GM12878 (cell line): ENCODE results near the gene PDE11A. TPM values are rescaled to one million over a fixed set of nuclear protein-coding genes. Genes with fewer than 3 reads are reported as not detected.

ENCODE experiments used
- ATAC-seq: fragments of 200-7000 bp; cut with Tn5 transposase; 3 replicates; pipeline ENCODE4 v1.9.1; 2020; ENCODE audit warnings: mild to moderate bottlenecking, moderate library complexity
- BruUV-seq: library from RNA; stranded (reverse); fragments of 400-500 nt; replicated peaks from 2 replicates; lab custom pipeline; 2021; lab: Mats Ljungman, UMichigan
- CTCF ChIA-PET: fragments of 300-600 bp; sonication (Branson Sonifier 250); formaldehyde crosslinking; extraction: SDS; loops from one replicate; lab custom pipeline; 2021; ENCODE audit warnings: inconsistent platforms; lab: Yijun Ruan, JAX
- POLR2A ChIA-PET: fragments of 350-600 bp; formaldehyde crosslinking; extraction: SDS; loops from one replicate; lab custom pipeline; 2021; ENCODE audit warnings: inconsistent platforms; lab: Charles Lee
- RAD21 ChIA-PET: fragments of 300-600 bp; sonication (Branson Sonifier 250); formaldehyde crosslinking; loops from one replicate; lab custom pipeline; 2023; ENCODE audit warnings: antibody characterized with exemption; ENCODE audit not compliant: unreplicated experiment; lab: Charles Lee
- SMC1A ChIA-PET: fragments of 300-600 bp; sonication (Branson Sonifier 250); formaldehyde crosslinking; loops from one replicate; lab custom pipeline; 2023; ENCODE audit not compliant: unreplicated experiment, uncharacterized antibody; lab: Charles Lee
- DNase-seq: peaks from one replicate; pipeline ENCODE4 v3.0.0-alpha.2; 2011; ENCODE audit warnings: low read depth, low spot score
- FAIRE-seq: peaks from 3 replicates; lab custom pipeline; 2011; peaks lifted over from hg19 to GRCh38; lab: Jason Lieb, UNC
- H2AFZ ChIP-seq: 2 replicates; pipeline ENCODE4 v1.6.0; 2011; ENCODE audit warnings: low read depth, low read length, control low read depth; ENCODE audit not compliant: control insufficient read depth
- H3K27ac ChIP-seq: 2 replicates; pipeline ENCODE4 v1.5.1; 2011; ENCODE audit warnings: control low read depth; ENCODE audit not compliant: control insufficient read depth, insufficient read depth
- H3K27me3 ChIP-seq, 2 experiments: replicated peaks in 1 of 2; 2 replicates each; pipeline versions ENCODE4 v1.6.0 to v1.6.1; 2011; ENCODE audit warnings: low read length in 1 of 2; ENCODE audit not compliant: control insufficient read depth in 2 of 2, insufficient read depth in 2 of 2
- H3K36me3 ChIP-seq, 2 experiments: 2 replicates each; pipeline ENCODE4 v1.5.1; 2011; ENCODE audit warnings: low read length in 1 of 2; ENCODE audit not compliant: control insufficient read depth in 2 of 2, insufficient read depth in 2 of 2
- H3K4me1 ChIP-seq: 2 replicates; pipeline ENCODE4 v1.6.1; 2011; ENCODE audit warnings: mild to moderate bottlenecking, low read length, moderate library complexity, mixed read lengths; ENCODE audit not compliant: control insufficient read depth, insufficient read depth
- H3K4me2 ChIP-seq: 2 replicates; pipeline ENCODE4 v1.6.0; 2011; ENCODE audit warnings: control low read depth; ENCODE audit not compliant: control insufficient read depth, insufficient read depth
- H3K4me3 ChIP-seq: fragments of 200-600 bp; sonication (generic); 2 replicates; pipeline ENCODE4 v1.5.1; 2016
- H3K79me2 ChIP-seq: 2 replicates; pipeline ENCODE4 v1.6.0; 2011; ENCODE audit warnings: low read length; ENCODE audit not compliant: control insufficient read depth, insufficient read depth
- H3K9ac ChIP-seq: 2 replicates; pipeline ENCODE4 v1.8.0; 2011; ENCODE audit warnings: low read length, control low read depth, mixed read lengths; ENCODE audit not compliant: control insufficient read depth, insufficient read depth
- H3K9me3 ChIP-seq: replicated peaks from 3 replicates; pipeline ENCODE4 v1.5.1; 2011; ENCODE audit warnings: mild to moderate bottlenecking, low read length; ENCODE audit not compliant: control insufficient read depth, insufficient read depth
- H4K20me1 ChIP-seq: 2 replicates; pipeline ENCODE4 v1.6.0; 2011; ENCODE audit not compliant: control insufficient read depth, insufficient read depth
- BACH1 ChIP-seq: fragments of 450-650 bp; IDR thresholded peaks from 2 replicates; pipeline ENCODE4 v1.6.1; 2017; ENCODE audit warnings: mild to moderate bottlenecking, borderline replicate concordance
- FOS ChIP-seq: IDR thresholded peaks from 3 replicates; pipeline ENCODE4 v1.6.1; 2011; ENCODE audit warnings: borderline replicate concordance; ENCODE audit not compliant: insufficient read length; ENCODE audit errors: extremely low read depth
- HSF1 ChIP-seq: fragments of 150-350 bp; IDR thresholded peaks from 2 replicates; pipeline ENCODE4 v1.6.1; 2014; ENCODE audit warnings: mild to moderate bottlenecking, low read depth, low read length
- NKRF ChIP-seq: fragments of 450-650 bp; conservative IDR thresholded peaks from 2 replicates; pipeline ENCODE4 v1.6.1; 2017; ENCODE audit warnings: mild to moderate bottlenecking, moderate library complexity
- POLR2A ChIP-seq: IDR thresholded peaks from 2 replicates; pipeline ENCODE4 v1.6.1; 2011; ENCODE audit warnings: low read depth, mild to moderate bottlenecking, low read length
- RCOR1 ChIP-seq: conservative IDR thresholded peaks from 2 replicates; pipeline ENCODE4 v1.6.1; 2012; ENCODE audit warnings: low read depth, low read length, improper control_type of control experiment
- SMAD1 ChIP-seq: fragments of 450-650 bp; IDR thresholded peaks from 2 replicates; pipeline ENCODE4 v1.6.1; 2018; ENCODE audit warnings: mild to moderate bottlenecking, low read depth; ENCODE audit not compliant: partially characterized antibody
- SMARCA5 ChIP-seq: fragments of 450-650 bp; IDR thresholded peaks from 2 replicates; pipeline ENCODE4 v1.6.1; 2017; ENCODE audit warnings: mild to moderate bottlenecking
- SPI1 ChIP-seq: IDR thresholded peaks from 2 replicates; pipeline ENCODE4 v1.6.1; 2011; ENCODE audit warnings: low read depth, mild to moderate bottlenecking, low read length, moderate library complexity, borderline replicate concordance; ENCODE audit not compliant: insufficient read depth
- TAF1 ChIP-seq: IDR thresholded peaks from 2 replicates; pipeline ENCODE4 v1.6.1; 2011; ENCODE audit warnings: mild to moderate bottlenecking, low read depth, low read length, borderline replicate concordance
- USF1 ChIP-seq: IDR thresholded peaks from 2 replicates; pipeline ENCODE4 v1.6.1; 2011; ENCODE audit warnings: borderline replicate concordance, low read depth, mild to moderate bottlenecking, moderate library complexity, mixed read lengths, low read length; ENCODE audit not compliant: insufficient read depth; ENCODE audit errors: extremely low read length
- ZBTB4 ChIP-seq: fragments of 450-650 bp; formaldehyde crosslinking; IDR thresholded peaks from 2 replicates; pipeline ENCODE4 v1.4.0; 2022; ENCODE audit warnings: mild to moderate bottlenecking, moderate library complexity
- WGBS: methylation state at CpG from one replicate; pipeline ENCODE4 v1.1.6; 2016; ENCODE audit warnings: low lambda C conversion rate; ENCODE audit not compliant: insufficient replicate concordance, insufficient coverage; ENCODE audit errors: missing lambda C conversion rate; 5-methylcytosine and 5-hydroxymethylcytosine counted together
- in situ Hi-C: fragments of 300-500 bp; cut with MboI; formaldehyde crosslinking; loops from 9 replicates; pipeline ENCODE4 v1.14.3; 2018; ENCODE audit warnings: mixed read lengths
- intact Hi-C: fragments of 100-400 bp; cut with micrococcal nuclease; formaldehyde crosslinking; loops from one replicate; pipeline ENCODE4 v1.14.2; 2022; ENCODE audit not compliant: unreplicated experiment
- polyA plus RNA-seq, 11 experiments: library from polyadenylated mRNA; depleted of rRNA in 4 of 11; unstranded in 6 of 11; stranded (reverse) in 5 of 11; fragments of >200 nt; fragmentation: Nextera tagmentation in 4 of 11; fragmentation: Illumina TruSeq in 1 of 11; extraction: Ambion mirVana in 4 of 11; extraction: Trizol in 1 of 11; gene quantifications; 1 replicate in 1 of 11; 2 replicates in 10 of 11; pipeline versions ENCODE4 v1.2.1 to v1.2.3, GENCODE V29; 2011 to 2016; ENCODE audit warnings: inconsistent platforms in 2 of 11, missing spikeins in 2 of 11, low read depth in 1 of 11
- total RNA-seq, 4 experiments: library from RNA; depleted of rRNA in 3 of 4; stranded (reverse); fragments of >200 nt in 3 of 4; fragmentation: Illumina TruSeq in 1 of 4; extraction: Trizol in 1 of 4; gene quantifications; 2 replicates each; pipeline versions ENCODE4 v1.2.1 to v1.2.3, GENCODE V29; 2013 to 2021

PDE11A gene
- total and polyA plus RNA-seq, 10 of the 15 experiments (the other 5 are each of a cell fraction or from before 2014, with no cell fraction given): 0.01 to 0.17 (median 0.06) TPM; not detected in 5

- H3K4me1 ChIP-seq: no peaks in the 10 kb centered on the region
- FAIRE-seq: no peak
- intact Hi-C loops: loop anchor here (5.0 kb wide), 3 partner anchors 125 to 560 kb away; no protein-coding TSS in a partner anchor
These were observed 350.6 kb downstream of the PDE11A start for GRCh38 chr2:177721818-177722567.

More at GRCh38 chr2:177721818-177722567, 350.6 kb downstream of the PDE11A start:
- Histone ChIP-seq H3K4me2 (no peak overlapping the region), H3K9ac (no peak overlapping the region), H2AFZ (no peak overlapping the region), H4K20me1 (no peaks in the 10 kb centered on the region), H3K36me3 (no peaks in the 10 kb centered on the region), H3K9me3 (no peaks in the 10 kb centered on the region), H3K27me3 (no peaks in the 10 kb centered on the region; a peak in 1 of 4 replicates), H3K27ac (no peak overlapping the region), H3K4me3 (no peak overlapping the region), H3K79me2 (no peaks in the 10 kb centered on the region)
- TF ChIP-seq SPI1 (no peak), FOS (no peak), SMAD1 (no peak), SMARCA5 (no peak), HSF1 (no peak), USF1 (no peak), RCOR1 (no peak), TAF1 (no peak), NKRF (no peak), BACH1 (no peak), ZBTB4 (CRISPR knock-in tag) (no peak), POLR2A (no peak)
- 68% methylated on average over 11 of the region's 11 CpGs for WGBS
- ChIA-PET RAD21 (interaction anchor here (1.0 to 3.4 kb wide), 3 partner anchors 386 to 557 kb away, joined by 3 to 28 read pairs (median 20); no protein-coding TSS in a partner anchor), CTCF (interaction anchor here (0.7 to 10.0 kb wide), 9 partner anchors 8 to 557 kb away, joined by 3 to 104 read pairs (median 12); no protein-coding TSS in a partner anchor), SMC1A (interaction anchor here (0.5 to 5.7 kb wide), 5 partner anchors 12 to 650 kb away, joined by 3 to 46 read pairs (median 5); no protein-coding TSS in a partner anchor), POLR2A (no interaction called here)
- BruUV-seq: no TSS peak
- ATAC-seq (no peak), DNase-seq (no peak)
- in situ Hi-C loops: loop anchor here (10.0 kb wide), 1 partner anchor 557 kb away; no protein-coding TSS in a partner anchor
